Measurements from ENCODE around the gene MAN1C1. TPM values are rescaled to one million over a fixed set of nuclear protein-coding genes. Genes with fewer than 3 reads are reported as not detected.

Gene MAN1C1
- total and polyA plus RNA-seq, 9 of the 15 experiments (the other 6 are each of a cell fraction or from before 2014, with no cell fraction given) = 0.04 to 0.44 (median 0.10) TPM; not detected in 3

DNA sequence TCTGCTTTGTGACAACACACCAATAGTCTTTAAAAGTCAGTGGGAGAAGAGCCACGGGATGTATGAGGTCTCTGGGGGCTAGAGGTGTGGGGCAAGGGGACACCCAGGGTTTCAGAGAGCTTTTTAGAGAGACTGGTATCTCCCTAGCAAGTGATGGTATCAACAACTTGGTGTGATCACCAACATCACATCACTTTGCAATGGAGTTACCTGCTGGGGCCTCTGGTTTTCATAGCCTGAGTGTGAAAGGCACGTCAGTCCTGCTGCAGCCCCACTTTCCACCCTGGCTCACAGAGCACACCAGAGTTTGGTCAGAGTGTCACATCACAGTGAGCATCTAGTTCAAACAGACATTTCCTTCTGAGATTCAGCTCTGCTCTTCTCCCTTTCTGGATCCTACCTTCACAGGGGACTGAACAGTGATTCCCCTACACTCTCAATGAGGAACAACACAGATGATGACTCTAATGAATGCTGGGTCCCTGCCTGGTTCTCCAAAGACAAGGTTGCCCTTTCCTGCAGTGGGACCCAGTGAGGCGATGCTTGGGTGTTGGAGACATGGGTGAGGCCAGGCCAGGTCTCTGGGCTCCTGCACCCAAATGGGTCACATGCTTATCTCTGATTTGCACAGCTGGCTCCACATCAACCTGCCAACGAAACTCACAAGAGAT is 2.0 kb upstream of the MAN1C1 start (continued):
- TF ChIP-seq, protein P1, sequence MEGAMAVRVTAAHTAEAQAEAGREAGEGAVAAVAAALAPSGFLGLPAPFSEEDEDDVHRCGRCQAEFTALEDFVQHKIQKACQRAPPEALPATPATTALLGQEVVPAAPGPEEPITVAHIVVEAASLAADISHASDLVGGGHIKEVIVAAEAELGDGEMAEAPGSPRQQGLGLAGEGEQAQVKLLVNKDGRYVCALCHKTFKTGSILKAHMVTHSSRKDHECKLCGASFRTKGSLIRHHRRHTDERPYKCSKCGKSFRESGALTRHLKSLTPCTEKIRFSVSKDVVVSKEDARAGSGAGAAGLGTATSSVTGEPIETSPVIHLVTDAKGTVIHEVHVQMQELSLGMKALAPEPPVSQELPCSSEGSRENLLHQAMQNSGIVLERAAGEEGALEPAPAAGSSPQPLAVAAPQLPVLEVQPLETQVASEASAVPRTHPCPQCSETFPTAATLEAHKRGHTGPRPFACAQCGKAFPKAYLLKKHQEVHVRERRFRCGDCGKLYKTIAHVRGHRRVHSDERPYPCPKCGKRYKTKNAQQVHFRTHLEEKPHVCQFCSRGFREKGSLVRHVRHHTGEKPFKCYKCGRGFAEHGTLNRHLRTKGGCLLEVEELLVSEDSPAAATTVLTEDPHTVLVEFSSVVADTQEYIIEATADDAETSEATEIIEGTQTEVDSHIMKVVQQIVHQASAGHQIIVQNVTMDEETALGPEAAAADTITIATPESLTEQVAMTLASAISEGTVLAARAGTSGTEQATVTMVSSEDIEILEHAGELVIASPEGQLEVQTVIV (CRISPR knock-in tag; IDR thresholded peaks at IDR 0.05; ENCODE audit: borderline replicate concordance) = no peak
- TF ChIP-seq SMAD4 (CRISPR knock-in tag; conservative IDR thresholded peaks at IDR 0.05) (no peak), FOXA1 (IDR thresholded peaks at IDR 0.05; ENCODE audit: borderline replicate concordance) (no peak), SOX6 (IDR thresholded peaks at IDR 0.05) (no peak), RAD21 (CRISPR knock-in tag; conservative IDR thresholded peaks at IDR 0.05 in 1 of 2, IDR thresholded peaks at IDR 0.05 in 1 of 2) (no peak)

DNA sequence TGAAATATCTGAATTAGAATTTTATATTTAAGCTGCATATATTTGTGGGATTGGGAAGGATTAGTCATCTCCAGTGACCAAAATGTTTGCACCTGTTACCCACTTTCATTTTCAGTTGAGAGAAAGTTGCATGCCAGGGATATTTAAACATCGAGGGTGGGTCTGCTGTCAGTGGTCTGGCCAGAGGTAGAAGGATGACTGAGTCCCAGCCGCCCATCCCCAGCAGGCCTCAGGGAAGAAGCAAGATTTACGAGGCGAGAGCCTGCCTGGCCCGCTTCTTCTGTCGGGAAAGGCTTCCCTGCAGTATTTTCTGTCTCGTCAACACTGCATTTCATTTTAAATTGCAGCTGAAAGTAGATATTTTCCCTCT is 1.4 kb upstream of the MAN1C1 start:
- Histone ChIP-seq H3K79me2 (ENCODE audit: control insufficient read depth, insufficient read depth, low read length) (no peaks in the 10 kb centered on the region), H3K9me3 (replicated peaks; ENCODE audit: control insufficient read depth, insufficient read depth, low read depth, low read length) (no peaks in the 10 kb centered on the region), H3K9ac (ENCODE audit: insufficient read depth in 1 of 2, low read depth in 2 of 2, low read length in 2 of 2) (no peak overlapping the region), H3K27ac (ENCODE audit: extremely low read depth, low read depth, low read length) (no peak overlapping the region), H3K36me3 (ENCODE audit: control insufficient read depth, insufficient read depth, low read length) (no peaks in the 10 kb centered on the region), H4K20me1 (replicated peaks; ENCODE audit: control insufficient read depth, insufficient read depth, low read length) (peaks cover 16% of the 10 kb centered on the region), H2AFZ (ENCODE audit: low read depth, low read length) (no peak overlapping the region), H3K27me3 (ENCODE audit: control insufficient read depth in 2 of 2, insufficient read depth in 2 of 2, low read length in 2 of 2) (peaks cover 38 to 75% of the 10 kb centered on the region in 2 experiments), H3K4me1 (replicated peaks in 1 of 2; ENCODE audit: control insufficient read depth in 2 of 2, insufficient read depth in 2 of 2, low read length in 2 of 2) (peaks cover 0 to 26% of the 10 kb centered on the region in 2 experiments; a peak in 2 of 5 replicates), H3K9me1 (ENCODE audit: control insufficient read depth, insufficient read depth, low read length) (peaks cover 5% of the 10 kb centered on the region), H3K4me2 (ENCODE audit: insufficient read depth, low read length) (peak overlapping the region; percentile 10; the same call in 1 of the 2 replicates), H3K4me3 (no peak overlapping the region)
- intact Hi-C loops (cut with micrococcal nuclease) (no loop called here), in situ Hi-C loops (cut with MboI) (loop anchor here (10.0 kb wide), 1 partner anchor 390 kb away; no protein-coding TSS in a partner anchor)
- ATAC-seq (no peak), DNase-seq (ENCODE audit: extremely low read depth in 1 of 4, low spot score in 3 of 4) (no peak), FAIRE-seq (no peak)
- 11% methylated on average over 7 of the region's 7 CpGs for whole genome bisulfite sequencing (ENCODE audit: insufficient coverage, low coverage, missing lambda C conversion rate)
- CTCF ChIA-PET (ENCODE audit: low intra/inter-chr PET ratio) = no interaction called here
- POLR2A ChIA-PET = interaction anchor here (0.5 to 0.6 kb wide), 2 partner anchors 168 to 632 kb away, joined by 3 to 4 read pairs; no protein-coding TSS in a partner anchor
- no TSS peak for BruUV-seq (replicated peaks)
- TF ChIP-seq PRMT5 (CRISPR knock-in tag; IDR thresholded peaks at IDR 0.05) (no peak), FOXP1 (CRISPR knock-in tag; IDR thresholded peaks at IDR 0.05) (no peak), NFATC3 (IDR thresholded peaks at IDR 0.05) (no peak), ZNF232 (CRISPR knock-in tag; IDR thresholded peaks at IDR 0.05) (no peak), PHTF2 (CRISPR knock-in tag; IDR thresholded peaks at IDR 0.05) (no peak), GTF2E2 (tag; IDR thresholded peaks at IDR 0.05) (no peak), ESRRB (CRISPR knock-in tag; IDR thresholded peaks at IDR 0.05; ENCODE audit: borderline replicate concordance) (no peak), ZNF668 (CRISPR knock-in tag; IDR thresholded peaks at IDR 0.05) (no peak)
- TF ChIP-seq, protein P2, sequence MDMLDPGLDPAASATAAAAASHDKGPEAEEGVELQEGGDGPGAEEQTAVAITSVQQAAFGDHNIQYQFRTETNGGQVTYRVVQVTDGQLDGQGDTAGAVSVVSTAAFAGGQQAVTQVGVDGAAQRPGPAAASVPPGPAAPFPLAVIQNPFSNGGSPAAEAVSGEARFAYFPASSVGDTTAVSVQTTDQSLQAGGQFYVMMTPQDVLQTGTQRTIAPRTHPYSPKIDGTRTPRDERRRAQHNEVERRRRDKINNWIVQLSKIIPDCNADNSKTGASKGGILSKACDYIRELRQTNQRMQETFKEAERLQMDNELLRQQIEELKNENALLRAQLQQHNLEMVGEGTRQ (CRISPR knock-in tag; IDR thresholded peaks at IDR 0.05) = no peak
